GM04504 (cell line): Measurements from ENCODE around the gene RTP3.
A peak's percentile ranks its signal among the peaks of the same experiment; 100 is the strongest.
"Not testable (repeated sequence)": the region's sequence is repeated elsewhere in the genome, so short reads cannot be mapped to it uniquely, and the experiment has no call there.

Experiments used
- DNase-seq: peaks from one replicate; pipeline ENCODE4 v3.0.0-alpha.2; 2012; ENCODE audit warnings: low read depth

RTP3 gene

GRCh38 chr3:46519952-46520351 is 22.2 kb downstream of the RTP3 start:
- DNase-seq = no peak

- no peak for DNase-seq
Observed at GRCh38 chr3:46520531-46520930, 22.8 kb downstream of the RTP3 start.

- no peak for DNase-seq
Observed at GRCh38 chr3:46521096-46521495, 23.3 kb downstream of the RTP3 start.

GRCh38 chr3:46522201-46522600 is 24.4 kb downstream of the RTP3 start:
- not testable (repeated sequence) for DNase-seq

- DNase-seq = no peak
Observed at GRCh38 chr3:46523556-46523955, 25.8 kb downstream of the RTP3 start.

GRCh38 chr3:46524008-46524407 is 26.2 kb downstream of the RTP3 start:
- DNase-seq = no peak

- DNase-seq = no peak
Observed at GRCh38 chr3:46524832-46525231, 27.1 kb downstream of the RTP3 start.

- DNase-seq = no peak
Observed at GRCh38 chr3:46527239-46527638, 29.5 kb downstream of the RTP3 start.

- DNase-seq = no peak
Observed at GRCh38 chr3:46533091-46533490, 35.3 kb downstream of the RTP3 start.

- DNase-seq = no peak
Observed at GRCh38 chr3:46535746-46536145, 38.0 kb downstream of the RTP3 start.

- no peak for DNase-seq
Observed at GRCh38 chr3:46536758-46537157, 39.0 kb downstream of the RTP3 start.

- DNase-seq = no peak
Observed at GRCh38 chr3:46537316-46537715, 39.5 kb downstream of the RTP3 start.

GRCh38 chr3:46537779-46538178 is 40.0 kb downstream of the RTP3 start:
- DNase-seq = no peak

GRCh38 chr3:46538425-46538802 is 40.6 kb downstream of the RTP3 start:
- DNase-seq = not testable (repeated sequence)

GRCh38 chr3:46538803-46539442 is 41.1 kb downstream of the RTP3 start:
- peak; percentile 60 for DNase-seq

GRCh38 chr3:46539443-46540005 is 41.7 kb downstream of the RTP3 start:
- DNase-seq = no peak

- no peak for DNase-seq
Observed at GRCh38 chr3:46540550-46540949, 42.8 kb downstream of the RTP3 start.

GRCh38 chr3:46541835-46542234 is 44.1 kb downstream of the RTP3 start:
- DNase-seq = no peak

GRCh38 chr3:46542344-46542743 is 44.6 kb downstream of the RTP3 start:
- DNase-seq = no peak

- no peak for DNase-seq
Observed at GRCh38 chr3:46542801-46543201, 45.0 kb downstream of the RTP3 start.

GRCh38 chr3:46544771-46545503 is 47.2 kb downstream of the RTP3 start:
- DNase-seq = no peak

- no peak for DNase-seq
Observed at GRCh38 chr3:46545818-46546630, 48.2 kb downstream of the RTP3 start.
